ENCODE measurements around the gene TMBIM6. TPM values are rescaled to one million over a fixed set of nuclear protein-coding genes. Genes with fewer than 3 reads are reported as not detected.
"Not testable (repeated sequence)": the region's sequence is repeated elsewhere in the genome, so short reads cannot be mapped to it uniquely, and the experiment has no call there.

Gene TMBIM6
- total RNA-seq, 1 donor from 2014 or later = 191 TPM

DNA sequence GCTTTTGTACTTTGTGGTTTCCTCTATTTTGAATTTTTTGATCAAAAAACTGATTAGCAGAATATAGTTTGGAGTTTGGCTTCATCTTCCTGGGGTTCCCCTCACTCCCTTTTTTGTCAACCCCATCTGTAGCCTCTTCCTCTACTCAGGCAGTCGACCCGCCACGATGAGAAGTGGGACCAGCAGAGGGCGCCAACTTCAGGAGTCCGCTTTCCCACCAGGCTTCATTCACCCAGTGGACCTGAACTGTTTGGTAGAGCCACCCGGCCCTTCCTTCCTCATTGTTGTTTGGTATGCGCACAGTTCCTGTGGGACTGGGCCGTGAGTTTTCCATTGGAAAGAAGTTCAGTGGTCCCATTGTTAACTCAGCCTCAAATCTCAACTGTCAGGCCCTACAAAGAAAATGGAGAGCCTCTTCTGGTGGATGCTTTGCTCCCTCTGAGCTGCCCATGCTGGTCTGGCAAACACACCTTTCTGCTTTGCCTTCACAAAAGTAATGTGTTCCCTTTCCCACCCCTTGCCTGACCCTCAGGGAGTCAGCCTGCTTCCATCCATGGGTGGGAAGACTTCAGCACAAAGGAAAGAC is 21.7 kb downstream of the TMBIM6 start:
- DNase-seq (ENCODE audit: low spot score) = peak; percentile 89
- intact Hi-C loops (cut with DNase I) = no loop called here

DNA sequence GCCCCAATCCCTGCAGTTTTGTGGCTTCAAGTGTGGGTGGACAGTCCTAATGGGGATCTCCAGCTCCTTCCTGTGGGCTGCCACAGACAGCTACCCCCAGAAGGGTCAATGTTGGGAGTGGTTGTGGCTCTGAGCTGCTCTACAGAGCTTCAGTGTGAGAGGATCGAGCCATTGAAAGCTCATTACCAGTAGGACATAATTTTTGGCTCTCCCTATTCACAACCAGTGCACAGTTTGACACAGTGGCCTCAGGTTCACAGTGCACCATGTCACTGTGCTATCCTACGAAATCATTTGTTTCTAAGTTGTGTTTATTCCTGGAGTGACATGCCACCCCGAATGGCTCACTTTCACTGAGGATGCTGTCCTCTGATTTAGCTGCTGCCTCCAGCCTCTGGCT is 22.8 kb downstream of the TMBIM6 start:
- intact Hi-C loops (cut with DNase I) = no loop called here
- no peak for DNase-seq (ENCODE audit: low spot score)

DNA sequence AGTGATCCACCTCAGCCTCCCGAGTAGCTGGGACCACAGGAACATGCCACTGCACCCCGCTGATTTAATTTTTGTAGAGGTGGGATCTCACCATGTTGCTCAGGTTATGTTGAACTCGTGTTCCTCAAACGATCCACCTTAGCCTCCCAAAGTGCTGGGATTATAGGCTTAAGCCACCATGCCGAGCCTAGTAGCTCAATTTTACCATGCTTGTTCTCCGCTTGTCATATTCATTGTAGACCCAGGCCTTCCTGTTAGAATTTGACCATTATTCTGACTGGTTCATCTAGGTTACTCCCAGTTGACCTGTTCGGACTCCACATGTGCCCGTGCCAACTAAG is 24.7 kb downstream of the TMBIM6 start:
- intact Hi-C loops (cut with DNase I) = no loop called here
- no peak for DNase-seq (ENCODE audit: low spot score)

DNA sequence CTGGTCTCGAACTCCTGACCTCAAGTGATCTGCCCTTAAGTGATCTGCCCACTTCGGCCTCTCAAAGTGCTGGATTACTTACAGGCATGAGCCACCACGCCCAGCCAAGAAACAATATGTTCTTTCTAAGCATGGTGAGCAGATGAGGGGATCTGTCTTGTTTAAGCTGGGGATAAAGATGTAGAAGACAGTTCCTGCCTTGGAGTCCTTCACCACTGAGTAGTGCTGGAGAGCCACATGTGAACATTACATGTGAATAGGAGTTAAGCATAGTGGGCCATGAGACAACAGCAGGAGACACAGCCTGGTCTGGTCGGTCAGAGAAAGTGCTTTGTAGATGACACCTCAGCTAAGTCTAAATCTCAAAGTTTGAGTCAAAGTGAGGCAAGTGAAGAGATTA is 26.0 kb downstream of the TMBIM6 start:
- no peak for DNase-seq (ENCODE audit: low spot score)
- intact Hi-C loops (cut with DNase I) = no loop called here

DNA sequence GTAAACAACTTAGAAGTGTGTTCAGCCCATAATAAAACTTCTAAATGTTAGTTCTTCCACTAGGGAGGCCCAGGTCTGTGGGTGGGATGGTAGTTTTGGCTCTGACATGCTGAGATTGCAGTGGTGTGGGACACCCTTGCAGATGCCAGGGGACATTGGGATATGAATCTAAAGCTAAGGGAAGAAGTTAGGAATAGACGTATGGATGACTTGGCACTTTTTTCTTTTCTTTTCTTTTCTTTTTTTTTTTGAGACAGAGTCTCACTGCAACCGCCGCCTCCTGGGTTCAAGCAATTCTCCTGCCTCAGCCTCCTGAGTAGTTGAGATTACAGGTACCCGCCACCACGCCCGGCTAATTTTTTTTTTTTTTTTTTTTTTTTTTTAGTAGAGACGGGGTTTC is 31.7 kb downstream of the TMBIM6 start:
- DNase-seq (ENCODE audit: low spot score) = not testable (repeated sequence)
- intact Hi-C loops (cut with DNase I) = loop anchor here (10.0 kb wide), 1 partner anchor 192 kb away; the partner anchor contains the start of gene AQP5

DNA sequence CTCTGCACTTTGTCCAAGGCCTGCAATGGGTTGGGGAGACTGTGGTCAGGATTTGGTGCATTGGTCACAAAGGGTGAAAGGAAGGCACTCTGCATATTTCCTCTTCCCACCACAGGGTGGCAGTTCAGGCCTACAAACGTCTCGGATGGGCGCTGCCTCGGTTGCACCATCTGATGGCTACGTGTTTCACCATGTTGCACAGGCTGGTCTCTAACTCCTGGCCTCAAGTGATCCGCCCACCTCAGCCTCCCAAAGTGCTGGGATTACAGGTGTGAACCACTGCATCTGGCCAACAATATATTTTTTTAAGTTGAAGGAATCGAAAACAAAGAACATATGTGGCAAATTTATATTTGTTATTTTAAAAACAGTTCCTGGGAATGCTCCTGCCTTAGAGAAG is 35.1 kb downstream of the TMBIM6 start:
- DNase-seq (ENCODE audit: low spot score) = no peak
- intact Hi-C loops (cut with DNase I) = loop anchor here (1.0 to 10.0 kb wide), 3 partner anchors 63 to 281 kb away; partner anchors contain the start of genes AQP5 and ASIC1

DNA sequence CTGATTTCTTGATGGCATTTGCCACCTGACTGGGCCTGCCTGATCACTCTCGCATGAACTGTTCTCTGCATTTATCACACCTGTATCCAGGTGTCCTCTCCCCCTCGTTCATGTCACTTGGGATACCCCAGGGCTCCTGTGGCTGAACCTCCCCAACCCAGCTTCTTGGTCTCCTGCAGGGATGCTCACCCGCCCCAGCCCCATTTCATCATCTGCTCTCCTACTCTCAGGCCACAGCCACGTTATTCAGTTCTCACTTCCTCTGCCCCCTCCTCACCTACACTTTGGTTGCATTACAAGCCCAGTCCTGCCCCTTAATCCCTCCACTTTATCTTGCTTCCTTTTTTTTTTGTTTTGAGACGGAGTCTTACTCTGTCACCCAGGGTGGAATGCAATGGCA is 35.5 kb downstream of the TMBIM6 start:
- no peak for DNase-seq (ENCODE audit: low spot score)
- intact Hi-C loops (cut with DNase I) = loop anchor here (1.0 to 10.0 kb wide), 3 partner anchors 62 to 280 kb away; partner anchors contain the start of genes AQP5 and ASIC1

DNA sequence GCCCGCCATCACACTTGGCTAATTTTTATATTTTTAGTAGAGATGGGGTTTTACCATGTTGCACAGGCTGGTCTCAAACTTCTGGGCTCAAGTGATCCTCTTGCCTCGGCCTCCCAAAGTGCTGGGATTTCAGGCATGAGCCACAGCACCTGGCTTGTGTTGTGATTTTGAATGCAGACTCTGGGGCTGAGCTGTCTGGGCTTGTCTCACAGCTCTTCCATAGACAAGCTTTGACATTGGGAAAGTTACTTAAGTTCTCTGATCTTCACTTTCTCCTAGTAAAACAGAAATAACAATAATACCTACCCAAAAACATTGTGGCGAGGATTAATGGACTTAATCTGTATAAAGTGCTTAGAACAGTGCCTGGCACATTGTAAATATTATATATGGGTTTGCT is 36.0 kb downstream of the TMBIM6 start:
- no peak for DNase-seq (ENCODE audit: low spot score)
- intact Hi-C loops (cut with DNase I) = loop anchor here (5.0 to 10.0 kb wide), 2 partner anchors 187 to 280 kb away; partner anchors contain the start of genes AQP5 and ASIC1

DNA sequence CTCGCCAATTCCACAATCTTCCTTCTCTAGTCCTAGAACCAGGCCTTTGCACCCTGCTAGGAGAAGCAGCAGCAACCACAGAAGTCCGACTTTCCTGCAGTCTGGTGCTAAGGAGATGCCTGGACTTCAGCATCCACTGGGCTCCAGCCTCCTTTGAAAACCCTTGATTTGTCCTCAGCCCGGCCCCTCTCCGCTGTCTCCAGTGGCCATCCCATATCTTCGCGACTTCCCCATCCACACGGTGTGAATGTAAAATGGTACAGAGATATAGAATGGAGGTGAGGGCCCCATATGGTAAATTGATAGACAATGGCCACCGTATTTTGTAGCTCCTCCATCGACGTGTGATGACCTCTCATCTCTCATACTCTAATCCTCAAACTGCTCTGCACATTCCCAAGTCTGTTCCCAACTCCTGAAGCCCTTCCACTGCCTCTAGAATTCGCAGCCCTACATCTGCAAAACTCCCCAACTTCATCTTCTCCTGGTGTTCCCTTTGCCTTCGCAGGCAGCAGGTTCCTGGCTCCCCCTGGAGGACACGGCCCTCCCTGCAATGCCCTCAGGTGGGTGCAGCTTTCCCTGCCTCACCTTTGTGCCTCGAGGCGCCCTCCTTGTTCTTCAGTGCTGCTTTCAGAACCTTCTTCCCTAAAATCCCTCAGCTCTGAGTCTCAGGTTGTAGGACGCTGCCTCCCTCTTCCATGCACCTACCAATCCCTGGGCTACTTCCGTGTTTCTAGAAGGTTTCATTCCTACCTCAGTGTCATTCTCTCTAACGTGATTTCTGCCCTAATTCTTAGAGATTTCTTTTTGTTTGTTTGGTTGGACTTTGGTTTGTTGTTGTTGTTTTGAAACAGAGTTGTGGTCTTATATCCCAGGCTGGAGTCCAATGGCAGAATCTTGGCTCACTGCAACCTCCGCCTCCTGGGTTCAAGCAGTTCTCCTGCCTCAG is 36.7 kb downstream of the TMBIM6 start:
- DNase-seq (ENCODE audit: low spot score) = no peak
- intact Hi-C loops (cut with DNase I) = loop anchor here (5.0 to 10.0 kb wide), 2 partner anchors 187 to 279 kb away; partner anchors contain the start of genes AQP5 and ASIC1

DNA sequence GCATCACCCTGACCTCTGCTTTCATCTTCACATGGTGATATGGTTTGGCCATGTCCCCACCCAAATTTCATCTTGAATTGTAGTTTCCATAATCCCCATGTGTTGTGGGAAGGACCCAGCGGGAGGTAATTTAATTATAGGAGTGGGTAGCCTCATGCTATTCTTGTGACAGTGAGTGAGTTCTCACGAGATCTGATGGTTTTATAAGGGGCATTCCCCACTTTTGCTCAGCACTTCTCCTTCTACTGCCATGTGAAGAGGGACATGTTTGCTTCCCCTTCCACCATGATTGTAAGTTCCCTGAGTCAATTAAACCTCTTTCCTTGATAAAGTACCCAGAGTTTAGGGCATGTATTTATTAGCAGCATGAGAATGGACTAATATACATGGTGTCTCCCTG is 38.2 kb downstream of the TMBIM6 start:
- intact Hi-C loops (cut with DNase I) = loop anchor here (5.0 to 10.0 kb wide), 2 partner anchors 185 to 278 kb away; partner anchors contain the start of genes AQP5 and ASIC1
- no peak for DNase-seq (ENCODE audit: low spot score)

DNA sequence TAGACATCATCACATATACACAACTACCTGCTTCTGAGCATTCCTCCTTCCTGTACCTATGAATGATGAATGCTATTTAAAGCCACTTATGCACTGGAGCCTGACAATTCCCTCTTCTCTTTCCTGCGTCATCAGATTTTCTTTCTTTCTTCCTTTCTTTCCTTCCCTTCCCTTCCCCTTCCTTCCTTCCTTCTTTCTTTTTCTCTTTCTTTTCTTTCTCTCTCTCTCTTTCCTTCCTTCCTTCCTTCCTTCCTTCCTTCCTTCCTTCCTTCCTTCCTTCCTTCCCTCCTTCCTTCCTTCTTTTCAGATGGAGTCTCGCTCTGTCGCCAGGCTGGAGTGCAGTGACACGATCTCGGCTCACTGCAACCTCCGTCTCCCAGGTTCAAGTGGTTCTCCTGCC is 39.6 kb downstream of the TMBIM6 start:
- DNase-seq (ENCODE audit: low spot score) = not testable (repeated sequence)

DNA sequence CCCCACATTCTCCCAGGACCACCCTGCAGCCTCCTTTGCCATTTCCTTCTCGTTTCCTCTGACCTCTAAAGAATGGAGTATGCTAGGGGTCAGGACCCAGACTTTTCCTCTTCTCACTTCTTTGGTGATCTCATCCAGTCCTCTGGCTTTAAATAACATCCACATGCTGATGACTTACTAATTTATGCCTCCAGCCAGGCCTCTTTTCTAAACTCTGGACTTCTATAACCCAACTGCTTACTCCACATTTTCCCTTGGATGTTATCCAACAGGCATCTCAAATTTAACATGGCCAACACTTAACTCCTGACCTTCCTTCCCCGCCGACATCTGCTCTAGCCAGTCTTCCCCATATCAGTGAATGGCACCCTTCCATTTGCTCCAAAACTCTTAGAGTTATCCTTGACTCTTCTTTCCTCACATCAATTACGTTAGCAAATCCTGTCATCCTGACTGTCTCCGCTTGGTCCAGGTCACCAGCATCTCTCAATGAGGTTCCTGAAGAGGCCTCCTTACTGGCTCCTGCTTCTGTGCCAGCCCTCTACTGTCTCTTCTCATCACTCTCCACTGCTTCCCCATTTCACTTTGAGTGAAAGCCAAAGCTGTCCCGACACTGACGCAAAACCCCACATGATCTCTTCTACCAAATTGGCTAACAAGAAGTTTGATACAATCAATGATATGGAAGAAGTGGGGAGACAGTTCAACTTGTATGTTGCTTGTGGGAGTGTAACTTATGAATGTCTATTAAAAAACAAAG is 42.7 kb downstream of the TMBIM6 start:
- DNase-seq (ENCODE audit: low spot score) = no peak
- intact Hi-C loops (cut with DNase I) = no loop called here

More for the DNA sequence above, 39.6 kb downstream of the TMBIM6 start:
- intact Hi-C loops (cut with DNase I) = not testable (repeated sequence)

DNA sequence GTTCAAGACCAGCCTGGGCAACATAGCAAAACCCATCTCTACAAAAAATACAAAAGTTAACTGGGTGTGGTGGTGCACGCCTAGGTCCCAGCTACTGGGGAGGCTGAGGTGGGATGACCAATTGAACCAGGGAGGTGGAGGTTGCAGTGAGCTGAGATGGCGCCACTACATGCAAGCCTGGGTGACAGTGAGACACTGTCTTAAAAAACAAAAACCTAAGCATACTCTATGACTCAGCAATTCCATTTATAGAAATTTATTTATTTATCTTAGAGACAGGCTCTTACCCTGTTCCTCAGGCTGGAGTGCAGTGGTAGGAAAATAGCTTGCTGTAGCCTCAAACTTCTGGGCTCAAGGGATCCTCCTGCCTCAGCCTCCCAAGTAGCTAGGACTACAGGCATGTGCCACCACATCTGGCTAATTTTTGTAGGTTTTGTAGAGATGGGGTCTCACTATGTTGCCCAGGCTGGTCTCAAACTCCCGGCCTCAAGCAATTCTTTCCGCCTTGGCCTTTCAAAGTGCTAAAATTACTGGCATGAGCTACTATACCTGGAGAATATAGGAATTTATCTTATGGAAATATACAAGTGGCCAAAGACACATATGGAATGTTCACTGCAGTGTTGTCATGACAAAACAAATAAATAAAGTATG is 43.5 kb downstream of the TMBIM6 start:
- intact Hi-C loops (cut with DNase I) = no loop called here

DNA sequence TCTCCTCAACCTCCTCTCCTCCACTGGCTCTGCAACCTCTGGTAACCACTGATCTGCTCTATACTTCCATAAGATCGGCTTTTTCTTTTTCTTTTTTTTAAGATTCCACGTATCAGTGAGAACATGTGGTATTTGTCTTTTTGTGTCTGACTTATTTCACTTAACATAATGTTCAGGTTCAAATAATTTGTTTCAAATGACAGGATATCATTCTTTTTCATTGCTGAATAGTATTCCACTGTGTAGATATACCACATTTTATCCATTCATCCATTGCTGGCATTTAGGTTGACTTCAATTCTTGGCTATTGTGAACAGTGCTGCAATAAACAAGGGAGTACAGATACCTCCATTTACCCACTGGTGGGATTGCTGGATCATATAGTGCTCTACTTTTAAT is 46.3 kb downstream of the TMBIM6 start:
- intact Hi-C loops (cut with DNase I) = no loop called here

More for the DNA sequence above, 43.5 kb downstream of the TMBIM6 start:
- no peak for DNase-seq (ENCODE audit: low spot score)

DNA sequence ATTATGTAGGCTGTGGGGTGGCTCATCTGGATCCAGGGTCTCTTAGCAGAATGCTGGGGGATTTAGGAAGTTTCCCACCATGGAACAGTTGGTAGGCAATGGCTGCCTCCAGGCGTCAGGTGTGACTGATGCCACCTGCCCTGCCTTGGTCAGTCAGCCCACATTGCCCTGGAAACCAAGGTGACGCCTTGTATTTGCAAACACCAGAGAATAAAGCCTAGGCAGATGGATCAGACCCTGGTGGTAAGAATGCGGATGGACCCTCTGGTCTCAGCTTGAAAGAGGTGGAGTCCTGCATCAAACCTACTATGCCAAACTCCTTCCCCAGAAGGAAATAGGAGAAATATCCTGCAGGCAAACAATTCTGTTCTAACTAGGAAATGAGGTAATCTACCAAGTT is 48.6 kb downstream of the TMBIM6 start:
- intact Hi-C loops (cut with DNase I) = no loop called here
- DNase-seq (ENCODE audit: low spot score) = no peak

More for the DNA sequence above, 46.3 kb downstream of the TMBIM6 start:
- DNase-seq (ENCODE audit: low spot score) = no peak

DNA sequence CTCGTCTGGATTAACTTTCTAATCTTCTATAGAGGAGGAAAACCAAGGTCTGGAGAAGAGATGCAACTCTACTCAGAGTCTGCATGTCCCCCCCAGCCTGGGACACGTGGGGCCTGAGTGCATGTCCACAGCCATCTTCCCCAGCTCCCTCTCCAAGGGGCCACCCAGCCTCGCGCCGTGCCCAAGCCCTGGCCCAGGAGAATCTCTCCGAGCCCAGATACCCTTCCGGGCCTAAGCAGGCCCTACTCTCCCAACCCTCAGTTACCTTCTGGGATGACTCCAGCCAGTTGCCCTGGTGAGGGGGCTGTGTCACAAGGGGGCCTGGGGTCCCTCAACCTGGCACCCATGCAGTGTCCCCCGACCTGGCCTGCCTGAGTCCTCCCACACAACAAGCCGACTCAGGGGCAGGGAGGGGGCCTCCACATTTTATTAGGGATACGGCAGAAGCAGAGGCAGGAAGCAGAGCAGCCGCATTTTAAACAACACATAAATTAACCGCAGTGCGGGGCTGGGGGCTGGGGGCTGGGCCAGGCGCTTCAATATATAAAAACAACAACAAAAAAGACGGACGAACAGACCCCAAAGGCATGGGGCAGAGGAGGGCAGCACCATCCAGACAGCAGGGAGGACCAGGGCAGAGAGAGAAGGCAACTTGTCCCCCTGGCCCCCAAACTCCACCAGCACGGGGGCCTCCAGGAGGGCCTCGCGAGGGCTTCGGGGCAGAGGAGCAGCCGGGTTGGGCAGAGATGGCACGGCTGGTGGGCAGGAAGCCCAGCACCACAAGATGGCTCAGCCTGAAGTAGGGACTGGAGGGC is 49.6 kb downstream of the TMBIM6 start:
- DNase-seq (ENCODE audit: low spot score) = no peak
- intact Hi-C loops (cut with DNase I) = no loop called here

DNA sequence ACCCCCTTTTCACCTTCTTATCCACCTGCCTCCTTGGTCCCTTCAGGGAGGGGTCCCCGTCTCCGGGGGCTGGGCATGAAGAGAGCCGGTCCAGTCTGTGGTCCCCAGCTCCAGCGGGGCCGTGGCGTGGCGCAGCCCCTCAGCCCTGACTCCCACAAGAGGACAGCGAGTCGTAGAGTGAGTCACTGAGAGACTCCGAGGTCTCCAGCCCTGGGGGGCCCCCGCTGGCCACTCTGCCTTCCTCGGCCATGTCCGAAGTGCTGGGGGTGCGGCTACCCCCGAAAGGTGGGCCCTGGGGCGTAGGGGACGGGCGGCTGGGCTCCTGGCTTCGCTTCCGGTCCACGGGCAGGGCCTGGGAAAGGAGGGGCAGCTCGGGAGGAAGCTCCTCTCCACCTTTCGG is 50.3 kb downstream of the TMBIM6 start:
- DNase-seq (ENCODE audit: low spot score) = no peak
- intact Hi-C loops (cut with DNase I) = no loop called here

DNA sequence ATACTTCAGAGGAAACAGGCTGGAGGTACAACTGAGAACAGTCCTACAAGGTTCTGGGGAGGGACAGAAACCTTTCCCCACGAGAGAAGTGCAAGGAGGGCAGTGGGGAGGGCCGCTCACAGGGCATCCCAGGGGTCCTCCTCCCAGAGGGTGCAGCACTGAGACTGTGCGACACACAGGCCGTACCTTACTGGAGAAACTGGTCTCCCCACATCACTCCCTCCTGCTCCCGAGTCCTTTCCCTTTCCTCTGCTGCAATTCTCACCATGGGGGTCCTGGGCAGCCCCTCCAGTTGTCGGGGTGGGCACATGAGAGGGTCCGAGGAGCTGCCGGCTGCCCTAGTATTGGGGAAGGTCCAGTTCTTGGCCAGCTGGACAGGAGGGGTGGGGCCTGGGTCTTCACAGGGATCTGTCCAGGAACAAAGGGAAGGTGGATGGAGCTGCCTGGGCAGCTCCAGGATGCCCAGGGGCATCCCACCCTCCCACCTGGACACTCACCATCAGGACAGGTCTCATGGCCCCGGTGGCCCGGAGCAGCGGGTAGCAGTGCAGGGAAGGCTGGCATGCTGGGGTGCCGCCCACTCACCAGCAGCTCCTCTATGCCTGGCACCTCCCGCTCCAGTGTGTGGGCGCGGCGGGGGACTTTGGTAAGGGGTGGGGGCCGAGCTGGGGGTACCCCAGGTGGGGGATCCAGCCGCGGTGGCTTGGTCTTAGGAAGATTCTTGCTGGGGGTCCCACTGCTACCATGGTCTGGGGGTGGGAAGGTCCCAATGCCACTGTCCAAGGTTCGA is 51.0 kb downstream of the TMBIM6 start:
- intact Hi-C loops (cut with DNase I) = no loop called here
- no peak for DNase-seq (ENCODE audit: low spot score)

Measured in cardiac septum (tissue), 1 donor.